LNCaP clone FGC (cell line): ENCODE measurements around the gene CYS1.

Experiments used
- DNase-seq: peaks from one replicate; pipeline ENCODE4 v3.0.0-alpha.2; 2011; ENCODE audit warnings: low read depth
- H3K4me3 ChIP-seq: 2 replicates; pipeline ENCODE4 v1.5.1; 2011; ENCODE audit warnings: mild to moderate bottlenecking, low read depth, low read length, control low read depth
- CTCF ChIP-seq: IDR thresholded peaks from 2 replicates; pipeline ENCODE4 v1.5.1; 2012; ENCODE audit warnings: mild to moderate bottlenecking; ENCODE audit not compliant: control insufficient read depth, insufficient read depth; ENCODE audit errors: extremely low read depth

CYS1 gene

GRCh38 chr2:10079870-10080535 lies at the start of gene CYS1:
Gene CYS1 (minus strand): TSS chr2:10080411. CDS start chr2:10080223, 188 bp downstream.
- TF ChIP-seq CTCF = 0 out of 2 replicates have a peak, but pooled peaks have one; percentile 3
- no peak for DNase-seq
- no peak within 1 kb of the TSS for H3K4me3 ChIP-seq

GRCh38 chr2:10129490-10129889 lies 49.3 kb upstream of the CYS1 start:
- DNase-seq = peak; percentile 34
- no peak overlapping the region for H3K4me3 ChIP-seq
- no peak for TF ChIP-seq CTCF

GRCh38 chr2:10128420-10128819 lies 48.2 kb upstream of the CYS1 start:
- no peak for DNase-seq
- no peak for TF ChIP-seq CTCF
- no peak overlapping the region for H3K4me3 ChIP-seq

GRCh38 chr2:10126632-10127026 lies 46.4 kb upstream of the CYS1 start:
- DNase-seq = no peak
- no peak for TF ChIP-seq CTCF
- no peak overlapping the region for H3K4me3 ChIP-seq

GRCh38 chr2:10125842-10126631 lies 45.8 kb upstream of the CYS1 start:
- TF ChIP-seq CTCF = no peak
- H3K4me3 ChIP-seq = no peak overlapping the region
- DNase-seq = no peak

- peak overlapping the region; percentile 68 for H3K4me3 ChIP-seq
- peak; percentile 51 for TF ChIP-seq CTCF
- DNase-seq = peak; percentile 28
Observed at GRCh38 chr2:10124538-10125045, 44.4 kb upstream of the CYS1 start.
